Gastroesophageal sphincter (tissue), 4 donors: Measurements from ENCODE around the gene MET. TPM values are rescaled to one million over a fixed set of nuclear protein-coding genes. Genes with fewer than 3 reads are reported as not detected.

Experiments
- ATAC-seq: fragments of 150-250 bp; one replicate; pipeline ENCODE4 v1.9.1; 2016; ENCODE audit warnings: mild to moderate bottlenecking, moderate library complexity
- H3K27ac ChIP-seq, 4 donors: fragments of 200-600 bp; sonication (generic) in 3 of 4; 1 replicate in 3 of 4; 2 replicates in 1 of 4; pipeline ENCODE4 v1.5.1; 2016 to 2019
- H3K27me3 ChIP-seq: fragments of 200-600 bp; sonication (generic); one replicate; pipeline ENCODE4 v1.5.1; 2019
- H3K36me3 ChIP-seq, 2 donors: fragments of 200-600 bp; sonication (generic); one replicate each; pipeline ENCODE4 v1.5.1; 2019; ENCODE audit warnings: control low read depth in 1 of 2
- H3K4me1 ChIP-seq, 3 donors: fragments of 200-600 bp; sonication (generic); 1 replicate in 2 of 3; 2 replicates in 1 of 3; pipeline ENCODE4 v1.5.1; 2016 to 2019; ENCODE audit warnings: control low read depth in 2 of 3
- H3K4me3 ChIP-seq, 2 donors: fragments of 200-600 bp; sonication (generic); one replicate each; pipeline ENCODE4 v1.5.1; 2019; ENCODE audit warnings: mild to moderate bottlenecking in 1 of 2, moderate library complexity in 1 of 2
- H3K9me3 ChIP-seq, 3 donors: fragments of 200-600 bp; sonication (generic); one replicate each; pipeline ENCODE4 v1.5.1; 2017 to 2019; ENCODE audit warnings: control low read depth in 2 of 3
- CTCF ChIP-seq, 4 experiments: fragments of 200-600 bp in 2 of 4; fragments of 450-650 bp in 2 of 4; sonication (generic) in 1 of 4; IDR thresholded peaks; one replicate each; pipeline ENCODE4 v1.5.1; 2017 to 2019; ENCODE audit warnings: antibody characterized with exemption in 4 of 4, mild to moderate bottlenecking in 2 of 4, moderate library complexity in 2 of 4
- EP300 ChIP-seq: sonication (generic); formaldehyde crosslinking; IDR thresholded peaks from one replicate; pipeline ENCODE4 v1.6.1; 2017; ENCODE audit warnings: antibody characterized with exemption, mild to moderate bottlenecking
- POLR2A ChIP-seq, 2 donors: fragments of 450-650 bp; IDR thresholded peaks; one replicate each; pipeline ENCODE4 v1.6.1; 2017; ENCODE audit warnings: antibody characterized with exemption in 2 of 2, mild to moderate bottlenecking in 2 of 2, moderate library complexity in 1 of 2
- POLR2AphosphoS5 ChIP-seq: sonication (generic); formaldehyde crosslinking; IDR thresholded peaks from one replicate; pipeline ENCODE4 v1.6.1; 2017; ENCODE audit warnings: antibody characterized with exemption
- WGBS, 2 donors: methylation state at CpG; one replicate each; pipeline ENCODE4 v1.1.5; 2018; ENCODE audit warnings: low coverage in 1 of 2; 5-methylcytosine and 5-hydroxymethylcytosine counted together
- total RNA-seq, 4 donors: library from RNA; depleted of rRNA; stranded (reverse); fragments of >200 nt; gene quantifications; one replicate each; pipeline ENCODE4 v1.1.0, GENCODE V29; 2016

The MET gene
- total RNA-seq, 4 donors from 2014 or later = 5.8 to 27.2 (median 21.3) TPM

- WGBS, 2 donors = 74 to 77% methylated on average over 3 of the region's 3 CpGs
- no peaks in the 10 kb centered on the region for H3K27me3 ChIP-seq
- H3K4me1 ChIP-seq = no peaks in the 10 kb centered on the region
- H3K36me3 ChIP-seq = no peaks in the 10 kb centered on the region
- no peak overlapping the region for H3K4me3 ChIP-seq
- no peak overlapping the region for H3K27ac ChIP-seq
- no peak for TF ChIP-seq EP300
- TF ChIP-seq POLR2AphosphoS5 = no peak
- TF ChIP-seq CTCF (IDR thresholded peaks at IDR 0.05) = no peak
- TF ChIP-seq POLR2A (IDR thresholded peaks at IDR 0.05) = no peak
- no peaks in the 10 kb centered on the region for H3K9me3 ChIP-seq
- no peak for ATAC-seq
Measured at GRCh38 chr7:116837586-116837985, 165.6 kb downstream of the MET start.

GRCh38 chr7:116840256-116840655 lies 168.3 kb downstream of the MET start:
- no peaks in the 10 kb centered on the region for H3K27me3 ChIP-seq
- H3K36me3 ChIP-seq = no peaks in the 10 kb centered on the region
- no peak for TF ChIP-seq POLR2A (IDR thresholded peaks at IDR 0.05)
- no peak for TF ChIP-seq POLR2AphosphoS5
- TF ChIP-seq EP300 = no peak
- TF ChIP-seq CTCF (IDR thresholded peaks at IDR 0.05) = no peak
- H3K4me1 ChIP-seq = no peaks in the 10 kb centered on the region
- 59 to 81% methylated on average over 2 to 5 of the region's 5 CpGs for WGBS, 2 donors
- no peak for ATAC-seq
- no peaks in the 10 kb centered on the region for H3K9me3 ChIP-seq
- no peak overlapping the region for H3K4me3 ChIP-seq
- H3K27ac ChIP-seq = no peak overlapping the region

GRCh38 chr7:116842371-116842770 lies 170.4 kb downstream of the MET start:
- H3K4me1 ChIP-seq = no peaks in the 10 kb centered on the region
- H3K27ac ChIP-seq = no peak overlapping the region
- 73 to 100% methylated on average over 1 of the region's 1 CpG for WGBS, 2 donors
- H3K9me3 ChIP-seq = no peaks in the 10 kb centered on the region
- TF ChIP-seq POLR2A (IDR thresholded peaks at IDR 0.05) (no peak), EP300 (no peak), CTCF (IDR thresholded peaks at IDR 0.05) (no peak), POLR2AphosphoS5 (no peak)
- no peak overlapping the region for H3K4me3 ChIP-seq
- no peak for ATAC-seq
- H3K27me3 ChIP-seq = no peaks in the 10 kb centered on the region
- H3K36me3 ChIP-seq = no peaks in the 10 kb centered on the region

- Histone ChIP-seq H3K27me3 (no peaks in the 10 kb centered on the region), H3K27ac (no peak overlapping the region), H3K9me3 (no peaks in the 10 kb centered on the region), H3K4me1 (no peaks in the 10 kb centered on the region), H3K36me3 (no peaks in the 10 kb centered on the region), H3K4me3 (no peak overlapping the region)
- no peak for TF ChIP-seq EP300
- no peak for TF ChIP-seq POLR2AphosphoS5
- no peak for TF ChIP-seq POLR2A (IDR thresholded peaks at IDR 0.05)
- no peak for TF ChIP-seq CTCF (IDR thresholded peaks at IDR 0.05)
- 66 to 68% methylated on average over 3 to 4 of the region's 4 CpGs for WGBS, 2 donors
- ATAC-seq = peak; percentile 36
Measured at GRCh38 chr7:116843378-116843777, 171.4 kb downstream of the MET start.

Other genes with a start within 250 kb of the MET start
- 100 to 1,000 TPM; 142 to 188 (median 170) TPM for gene CAV2, start 172.5 kb upstream of the MET start, total RNA-seq
- gene CAV1, start 147.2 kb upstream of the MET start, total RNA-seq = 100 to 1,000 TPM; 546 to 772 (median 602) TPM
- 100 to 1,000 TPM; 171 to 275 (median 201) TPM for gene CAPZA2, start 190.4 kb downstream of the MET start, total RNA-seq